ENCODE data around the gene HEMK1.

Gene HEMK1, protein sequence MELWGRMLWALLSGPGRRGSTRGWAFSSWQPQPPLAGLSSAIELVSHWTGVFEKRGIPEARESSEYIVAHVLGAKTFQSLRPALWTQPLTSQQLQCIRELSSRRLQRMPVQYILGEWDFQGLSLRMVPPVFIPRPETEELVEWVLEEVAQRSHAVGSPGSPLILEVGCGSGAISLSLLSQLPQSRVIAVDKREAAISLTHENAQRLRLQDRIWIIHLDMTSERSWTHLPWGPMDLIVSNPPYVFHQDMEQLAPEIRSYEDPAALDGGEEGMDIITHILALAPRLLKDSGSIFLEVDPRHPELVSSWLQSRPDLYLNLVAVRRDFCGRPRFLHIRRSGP

DNA sequence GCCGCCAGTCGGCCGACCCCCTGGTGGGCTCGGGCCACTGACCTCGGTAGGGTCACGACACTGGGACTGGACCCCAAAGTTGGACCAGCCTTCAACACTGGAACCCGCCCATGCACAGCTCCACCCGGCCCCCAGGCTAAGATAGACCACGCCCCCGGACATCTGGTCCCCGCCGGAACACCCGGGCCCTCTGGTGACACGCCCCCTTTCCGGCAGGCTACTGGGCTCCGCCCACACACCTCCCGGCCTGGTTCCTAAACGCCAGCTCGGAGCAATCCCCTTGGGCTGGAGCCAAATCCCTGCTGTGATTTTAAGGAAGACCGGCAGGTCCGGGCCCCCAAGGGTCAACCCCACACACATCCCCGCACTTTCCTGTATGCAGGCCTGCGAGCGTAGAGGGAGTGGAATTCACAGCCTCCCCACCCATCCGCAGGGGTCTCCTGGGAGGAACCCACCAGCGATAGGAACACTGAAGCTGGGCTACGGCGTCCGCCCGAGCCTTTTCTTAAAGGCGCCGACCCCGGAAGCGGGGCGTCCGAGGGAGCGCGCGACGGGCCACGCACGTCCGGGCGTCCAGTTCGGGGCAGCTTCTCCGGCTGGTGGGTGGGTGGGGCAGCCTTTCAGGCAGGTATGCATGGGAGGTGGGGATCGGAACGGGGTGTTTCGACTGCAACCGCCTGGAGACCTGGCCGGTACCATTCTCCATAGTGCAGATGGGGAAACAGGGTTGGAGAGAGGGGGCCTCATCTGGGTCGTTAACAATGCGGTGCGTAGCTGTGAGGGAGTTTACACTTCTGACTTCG is at the start of gene HEMK1:
Gene HEMK1, plus strand, starts transcription at position 576 of the 803 bp plus-strand sequence. CDS start 1,583 bp downstream, outside the sequence.
- DNase-seq = peak; percentile 97

DNA sequence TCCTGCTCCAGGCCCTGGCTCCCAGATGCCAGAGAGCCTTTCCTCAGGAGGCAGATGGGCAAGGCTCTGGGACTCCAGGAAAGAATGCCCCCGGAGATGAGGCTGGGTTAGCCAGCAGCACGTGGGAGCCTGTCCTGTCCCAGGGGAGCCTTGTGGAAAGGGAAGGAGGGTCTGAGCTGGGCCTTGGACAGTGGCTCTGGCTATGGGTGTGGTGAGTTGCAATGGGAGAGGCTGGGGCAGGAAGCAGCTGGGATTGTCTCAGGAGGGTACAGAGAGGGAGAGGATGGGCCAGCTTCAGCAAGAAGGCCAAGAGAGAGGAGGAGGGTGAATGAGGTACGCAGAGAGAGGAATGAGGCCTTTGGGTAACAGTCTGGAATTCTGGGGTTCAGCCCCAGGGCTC is 48.5 kb upstream of the HEMK1 start:
- DNase-seq = no peak

DNA sequence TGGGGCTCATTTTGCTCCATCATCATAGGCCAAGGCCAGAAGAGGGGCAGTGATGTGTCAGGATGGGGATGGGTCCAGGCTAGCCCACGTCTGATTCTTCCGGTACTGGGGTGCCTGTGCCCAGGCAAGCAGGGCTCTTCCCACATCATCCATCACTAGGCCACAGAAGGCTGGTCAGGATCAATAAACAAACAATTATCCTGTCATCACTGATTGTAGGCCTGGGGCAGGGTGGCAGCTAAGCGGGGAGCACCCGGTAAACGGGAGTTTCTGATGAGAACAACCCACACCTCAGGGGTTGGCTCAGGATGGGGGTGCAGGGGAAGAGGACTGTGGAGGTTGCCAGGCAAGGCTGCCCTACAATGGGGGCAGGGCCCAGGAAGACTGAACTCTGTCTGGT is 47.8 kb upstream of the HEMK1 start:
- DNase-seq = no peak

DNA sequence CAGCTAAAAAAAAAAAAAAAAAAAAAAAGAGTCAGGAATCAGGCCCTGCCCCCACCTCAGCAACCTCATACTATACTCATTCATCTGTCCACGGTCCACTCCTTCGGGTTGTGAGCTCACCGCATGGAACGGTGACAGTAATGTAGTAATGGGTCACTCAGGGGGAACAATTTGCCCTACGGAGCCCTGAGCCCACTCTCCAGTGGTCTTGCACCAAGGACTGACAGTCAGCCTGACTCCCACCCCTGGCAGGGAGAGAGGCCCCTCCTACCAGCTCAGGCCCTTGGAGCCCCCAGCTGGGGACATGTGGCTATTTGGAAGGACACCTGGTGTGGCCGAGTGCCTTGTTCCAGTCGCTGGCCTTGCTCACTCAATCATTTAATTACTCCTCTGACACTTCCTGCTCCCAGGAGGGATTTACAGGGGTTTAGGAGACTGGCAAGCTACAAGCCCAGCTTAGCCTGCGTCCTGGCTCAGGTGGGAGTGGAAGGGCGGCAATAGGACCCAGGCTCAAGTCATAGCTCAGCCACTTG is 46.0 kb upstream of the HEMK1 start:
- DNase-seq = no peak

DNA sequence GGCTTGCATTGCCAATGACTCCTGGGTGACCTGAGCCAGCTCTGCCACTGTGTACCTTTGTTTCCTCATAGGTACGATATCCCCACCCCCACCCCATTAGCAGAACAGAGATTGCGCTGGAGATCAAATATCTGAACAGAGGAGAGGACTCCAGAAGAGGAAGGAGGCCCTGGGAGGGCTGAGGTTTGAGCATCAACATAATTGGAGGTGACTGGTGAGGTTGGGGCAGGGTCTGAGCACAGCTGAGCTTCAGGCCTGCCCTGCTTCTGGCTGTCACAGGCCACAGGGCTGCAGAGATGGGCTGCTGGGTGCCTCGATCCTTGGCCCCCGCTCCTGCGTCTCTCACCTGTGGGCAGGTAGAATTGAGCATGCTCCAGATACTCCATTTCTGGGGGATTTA is 44.6 kb upstream of the HEMK1 start:
- DNase-seq = no peak

DNA sequence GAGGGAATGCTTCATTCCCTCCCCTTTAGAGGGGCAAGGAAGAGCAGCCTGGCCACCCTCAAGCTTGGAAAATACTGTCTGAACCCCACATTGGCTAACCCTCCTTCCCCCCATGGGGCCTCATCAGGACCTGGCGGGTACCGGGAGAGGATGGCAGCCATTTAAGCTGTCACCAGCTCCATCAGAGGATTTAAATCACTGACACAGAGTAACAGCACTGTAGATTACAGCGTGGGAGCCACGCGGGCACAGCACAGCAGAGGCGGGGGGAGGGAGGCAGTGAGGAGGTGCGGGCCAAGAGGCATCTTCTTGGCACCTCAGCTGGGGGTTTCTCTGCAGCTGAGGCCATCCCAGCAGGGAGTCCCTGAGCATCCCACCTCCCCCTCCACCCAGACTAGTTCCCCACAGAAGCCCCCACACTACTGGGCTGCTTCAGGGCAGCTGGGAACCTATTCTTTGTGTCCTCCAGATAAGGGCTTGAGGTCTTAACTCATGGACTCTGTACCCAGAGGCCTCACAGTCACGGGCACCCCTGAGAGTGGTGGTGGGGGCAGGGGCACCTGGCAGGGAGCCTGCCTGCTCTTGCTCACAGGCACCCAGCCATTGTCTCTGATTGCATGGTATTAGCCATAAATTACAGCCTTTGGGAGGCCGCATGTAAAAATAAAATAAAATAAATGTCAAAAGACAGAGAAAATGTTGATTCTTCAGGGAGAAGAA is 44.0 kb upstream of the HEMK1 start:
- no peak for DNase-seq

DNA sequence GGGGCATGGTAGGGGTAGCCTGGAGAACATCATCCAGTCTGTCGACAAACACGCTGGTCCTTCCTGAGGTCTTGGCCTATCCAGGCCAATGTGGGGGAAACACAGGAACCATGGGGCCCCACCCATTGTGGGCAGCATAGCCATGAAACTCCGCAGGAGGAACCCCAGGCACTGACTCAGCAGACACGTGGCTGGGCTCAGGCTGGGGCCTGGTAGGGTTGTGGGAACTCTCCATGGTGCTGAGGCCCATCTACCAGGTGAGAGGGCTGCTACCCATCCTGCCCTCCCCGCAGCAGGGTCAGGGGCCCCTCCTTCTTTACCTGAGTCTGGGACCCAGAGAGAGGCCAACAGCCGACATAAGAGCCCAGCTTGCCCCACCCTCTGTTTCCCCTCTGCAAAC is 43.3 kb upstream of the HEMK1 start:
- no peak for DNase-seq

DNA sequence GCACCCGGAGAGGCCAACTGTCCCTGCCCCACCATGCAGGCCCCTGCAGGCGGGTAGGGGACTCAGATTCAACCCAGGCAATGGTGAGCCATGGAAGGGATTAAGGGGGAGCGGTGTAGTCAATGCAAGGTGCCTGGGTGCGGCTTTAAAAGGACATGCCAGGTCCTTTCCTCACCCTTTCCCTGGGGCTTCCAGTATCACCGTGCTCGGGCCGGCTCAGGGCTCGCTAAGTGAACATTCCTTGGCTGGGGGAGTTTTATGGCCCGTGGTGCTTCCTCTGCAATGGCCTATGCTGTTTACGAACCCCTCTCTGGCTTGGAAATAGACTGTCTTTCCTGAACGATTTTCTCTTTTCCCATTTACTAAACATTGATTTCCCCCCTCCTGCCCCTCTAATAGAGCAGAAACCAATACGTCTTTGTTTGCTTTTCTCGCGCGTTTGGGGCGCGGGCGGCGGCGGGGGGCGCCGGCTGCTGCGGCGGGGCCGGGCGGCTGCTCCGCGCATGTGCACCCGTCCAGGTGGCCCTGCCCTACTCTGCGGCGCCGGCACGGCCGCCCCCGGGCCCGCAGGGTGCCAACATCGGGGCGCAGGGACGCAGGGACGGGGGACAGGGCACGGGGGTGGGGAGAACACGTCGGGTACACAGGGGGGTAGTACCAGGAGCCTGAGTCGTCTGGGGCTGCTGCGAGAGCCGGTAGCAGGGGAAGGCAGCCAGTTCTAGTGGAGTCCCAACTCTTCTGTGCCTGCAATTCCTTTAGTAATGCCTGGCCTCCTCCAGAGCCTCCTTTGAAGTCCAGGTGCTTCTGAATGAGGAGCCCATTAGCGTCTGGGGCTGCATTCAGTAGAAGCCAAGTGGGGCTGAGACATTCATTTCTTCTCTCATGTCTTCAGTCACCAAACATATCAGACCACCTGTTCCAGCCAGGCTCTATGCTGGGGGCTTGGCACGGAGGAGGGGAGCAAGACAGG is 39.0 kb upstream of the HEMK1 start:
- no peak for DNase-seq

DNA sequence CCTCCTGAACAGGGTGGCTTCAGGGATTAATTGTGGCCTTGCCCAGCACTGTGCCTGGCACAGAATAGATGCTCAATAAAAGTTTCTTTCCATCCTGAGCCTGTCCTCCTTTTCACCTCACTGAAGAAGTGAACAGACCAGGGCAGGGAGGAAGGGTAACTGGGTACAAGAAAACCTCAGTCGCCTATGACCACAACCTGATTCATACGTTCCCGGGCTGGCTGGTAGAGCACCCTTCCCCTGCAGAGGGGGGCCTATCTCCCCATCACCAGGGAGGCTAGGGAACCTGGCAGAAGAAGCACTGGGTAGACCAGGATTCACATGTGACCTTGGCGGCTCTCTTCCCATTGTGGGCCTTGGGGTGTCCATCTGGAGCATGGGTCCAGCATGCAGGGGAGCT is 38.1 kb upstream of the HEMK1 start:
- no peak for DNase-seq

DNA sequence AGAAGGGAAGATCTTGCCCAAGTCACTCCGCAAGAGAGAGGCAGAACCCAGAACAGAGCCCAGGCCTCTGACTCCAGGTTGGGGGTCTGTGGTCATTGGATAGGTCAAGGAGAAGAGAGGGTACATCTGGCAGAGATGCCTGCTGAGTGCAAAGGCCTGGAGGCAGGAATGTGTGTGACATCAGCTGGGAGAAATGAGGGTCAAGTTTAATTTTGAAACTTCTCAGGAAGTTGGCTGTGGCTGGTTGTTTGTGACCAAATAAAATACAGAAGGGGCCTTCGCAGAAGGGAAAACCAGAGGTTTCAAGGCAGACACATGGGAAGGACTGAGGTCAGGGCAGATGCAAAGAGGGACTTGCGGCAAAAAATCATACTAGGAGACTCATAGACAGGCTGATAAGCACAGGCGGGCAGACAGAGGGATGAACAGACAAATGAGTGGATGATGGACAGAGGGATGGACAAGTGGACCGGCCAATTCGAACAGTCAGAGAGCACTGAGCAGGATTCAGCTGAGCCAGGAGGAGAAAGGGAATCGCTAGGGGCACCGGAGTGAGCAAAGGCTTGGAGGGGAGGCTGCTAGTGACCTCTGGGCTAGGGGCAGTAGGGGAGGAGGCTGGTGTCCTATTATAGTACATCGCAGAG is 37.1 kb upstream of the HEMK1 start:
- DNase-seq = no peak

DNA sequence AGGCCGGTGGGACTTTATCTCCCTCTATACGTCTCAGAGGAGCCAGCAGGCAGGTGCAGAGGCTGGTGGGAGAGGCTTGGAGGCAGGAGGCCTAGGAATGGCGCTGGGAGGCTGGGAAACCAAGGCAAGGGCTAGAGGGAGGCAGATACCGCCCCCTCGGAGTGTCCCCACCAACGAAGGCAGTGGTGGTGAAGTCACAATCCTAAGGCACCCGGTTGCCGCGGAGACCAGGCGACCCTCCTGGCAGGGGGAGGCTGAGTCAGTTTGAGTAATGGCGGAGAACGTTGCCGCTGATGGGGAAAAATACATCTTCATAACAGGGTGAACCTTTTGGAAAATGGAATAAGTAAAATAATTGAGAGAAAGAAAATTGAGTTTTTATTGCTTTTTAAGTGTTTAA is 36.0 kb upstream of the HEMK1 start:
- DNase-seq = no peak

DNA sequence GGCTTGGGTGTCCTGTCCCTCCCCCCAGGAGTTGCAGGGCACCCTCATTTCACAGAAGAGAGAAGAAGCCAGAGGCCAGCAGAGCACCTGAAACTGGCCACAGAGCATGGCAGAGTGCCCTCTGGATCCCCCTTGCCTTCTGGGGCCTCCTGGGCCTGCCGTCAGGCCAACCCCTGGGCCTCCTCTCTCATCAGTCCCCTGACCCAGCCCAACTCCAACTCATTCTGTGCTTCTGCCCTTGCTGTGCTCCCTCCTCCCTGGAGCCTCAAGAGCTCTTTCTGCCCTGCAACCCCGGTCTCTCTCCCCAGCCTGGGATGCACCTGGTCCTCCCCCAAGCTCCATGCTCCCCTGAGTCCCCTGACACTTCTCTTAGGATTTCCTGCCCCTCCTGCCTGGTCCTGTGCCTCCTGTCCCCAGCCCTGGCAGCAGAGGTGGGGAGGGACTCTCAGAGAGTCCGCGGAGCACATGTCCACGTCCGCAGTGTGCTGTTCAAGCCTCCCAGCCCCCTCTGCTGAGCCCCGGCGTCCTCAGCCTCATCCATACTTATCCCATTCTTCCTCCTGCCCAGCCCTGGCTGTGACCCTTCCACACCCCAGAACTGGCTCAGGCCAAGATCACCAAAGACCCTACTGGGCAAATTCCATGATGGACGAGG is 35.4 kb upstream of the HEMK1 start:
- no peak for DNase-seq

DNA sequence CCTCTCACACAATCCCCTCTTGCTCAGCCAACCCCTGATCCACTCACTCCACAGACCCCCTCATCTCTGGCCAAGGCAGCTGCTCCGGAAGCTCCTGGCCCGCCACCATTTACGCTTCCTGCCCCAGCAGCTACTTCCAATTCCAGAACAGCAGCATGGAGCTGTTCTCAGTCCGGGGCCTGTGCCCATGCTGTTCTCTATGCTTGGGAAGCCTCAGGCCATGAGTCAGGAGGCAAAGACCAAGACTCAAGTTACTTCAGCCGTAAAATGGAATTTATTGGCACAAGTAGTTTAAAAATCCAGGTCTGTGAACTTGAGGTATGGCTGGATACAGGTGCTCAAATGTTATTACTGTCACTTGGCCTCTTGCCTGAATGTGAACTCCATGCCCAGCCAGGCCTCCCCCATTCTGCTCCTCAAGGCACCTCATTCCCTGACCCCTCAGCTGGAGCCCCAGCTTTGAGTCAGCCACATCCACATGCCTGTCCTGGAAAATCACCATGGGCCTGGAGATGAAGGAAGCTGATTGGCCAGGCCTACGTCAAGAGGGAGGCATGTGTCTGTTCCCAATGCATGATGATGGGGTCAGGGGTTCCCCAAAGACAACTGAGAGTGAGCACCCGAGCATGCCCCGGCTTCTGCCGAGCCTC is 34.5 kb upstream of the HEMK1 start:
- no peak for DNase-seq

DNA sequence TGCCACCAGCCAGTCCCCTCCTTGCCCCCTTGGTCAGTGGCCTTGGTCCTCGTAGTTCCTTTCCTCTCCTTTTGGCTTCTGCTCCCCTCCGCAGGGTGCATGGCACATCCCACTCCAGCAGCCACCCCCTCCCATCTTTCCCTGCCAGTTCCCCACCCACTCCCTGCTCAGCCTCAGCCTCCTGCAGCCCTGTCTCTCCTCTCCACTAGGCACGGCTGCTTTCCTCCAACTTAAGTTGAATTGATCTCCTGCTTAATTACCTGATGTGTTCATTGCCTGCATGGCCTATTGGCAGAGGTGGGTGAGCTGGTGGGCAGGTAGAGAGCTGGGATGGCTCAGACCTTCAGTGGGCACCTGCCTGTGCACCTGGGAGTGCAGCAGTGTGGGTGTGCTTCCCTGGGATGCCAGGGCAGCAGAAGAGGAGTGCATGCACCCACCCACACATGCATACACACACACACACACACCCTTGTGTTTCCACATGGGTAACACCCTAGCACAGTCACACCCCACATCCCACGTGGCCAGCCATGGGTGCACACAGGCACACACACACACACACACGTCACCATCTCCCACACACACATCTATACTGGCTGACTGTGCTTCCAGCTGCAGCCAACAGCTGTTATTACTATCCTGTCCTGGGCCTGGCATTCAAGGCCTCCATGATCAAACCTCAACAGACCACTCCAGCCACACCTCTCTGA is 32.7 kb upstream of the HEMK1 start:
- DNase-seq = no peak

DNA sequence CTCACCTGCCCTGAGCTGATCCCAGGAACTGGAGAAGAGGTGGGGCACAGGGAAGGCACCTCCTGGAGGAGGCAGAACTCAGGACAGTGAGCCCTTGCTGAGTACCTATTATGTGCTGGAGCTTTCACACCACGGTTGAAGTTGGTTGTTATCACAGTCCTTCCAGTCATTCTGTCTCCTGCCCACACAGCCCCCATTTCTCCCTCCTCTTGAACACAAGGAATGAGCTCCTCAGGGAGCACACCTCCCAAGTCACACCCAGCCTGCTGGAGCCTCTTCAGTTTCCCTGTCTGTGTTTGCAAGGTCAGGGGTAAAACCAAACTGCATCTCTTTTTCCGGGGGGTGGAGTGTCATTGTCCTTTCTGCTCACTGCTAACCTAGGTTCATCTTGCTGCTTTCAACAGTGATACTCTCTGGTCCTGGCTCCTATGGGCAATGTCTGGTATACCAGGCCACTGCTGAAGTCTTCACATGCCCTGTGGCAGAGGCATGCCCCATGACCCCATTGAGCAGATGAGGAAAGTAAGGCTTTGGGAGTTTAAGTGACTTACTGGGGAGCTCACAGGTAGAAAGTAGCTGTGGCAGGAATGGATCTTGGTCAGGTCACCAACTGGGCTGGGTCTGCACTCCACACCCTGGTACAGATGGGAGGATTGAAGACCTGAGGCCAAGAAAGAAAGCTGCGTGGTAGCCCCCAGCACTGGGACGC is 31.7 kb upstream of the HEMK1 start:
- DNase-seq = no peak

DNA sequence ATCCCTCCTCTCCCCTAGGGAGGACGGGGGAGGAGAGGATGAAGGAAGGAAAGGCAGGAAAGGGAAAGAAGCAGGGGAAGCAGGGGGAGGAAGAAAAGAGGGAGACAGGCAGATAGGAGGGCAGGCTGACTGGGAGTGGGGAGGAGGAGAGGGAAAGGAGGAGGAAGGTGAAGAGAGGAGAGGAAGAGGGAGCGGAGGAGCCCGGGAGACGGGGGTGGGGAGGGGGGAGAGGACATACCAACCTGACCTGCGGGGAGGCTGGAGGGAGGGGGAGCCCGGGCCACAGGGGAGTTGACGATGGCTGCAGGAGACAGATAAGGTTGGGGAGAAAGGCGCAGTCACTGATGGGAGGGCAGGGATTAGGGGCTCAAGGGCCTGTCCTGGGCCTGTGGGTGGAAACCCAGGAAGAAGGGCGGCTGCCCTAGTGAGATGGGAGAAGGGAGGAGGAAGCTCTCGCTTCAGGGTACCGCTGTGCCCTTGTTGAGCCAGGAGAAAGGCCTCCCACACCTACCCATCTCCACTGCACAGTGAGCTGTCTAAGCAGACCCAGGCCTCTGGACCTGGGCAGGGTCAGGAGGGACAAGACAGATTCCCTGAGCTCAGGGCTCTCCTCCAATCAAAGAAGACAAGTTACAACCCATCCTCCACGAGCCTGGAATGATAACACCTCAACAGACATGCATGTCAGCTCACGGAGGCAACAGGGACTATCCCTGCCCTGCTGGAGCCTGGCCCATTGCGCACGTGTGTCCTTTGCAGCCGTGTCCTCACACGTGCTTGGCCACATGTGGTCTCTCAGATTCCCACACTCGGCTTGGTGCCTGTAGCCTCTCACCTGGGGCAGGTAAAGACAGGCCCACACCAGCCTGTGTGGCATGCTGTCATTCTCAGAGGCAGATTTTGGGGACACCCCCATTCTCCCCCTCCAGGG is 29.7 kb upstream of the HEMK1 start:
- no peak for DNase-seq

DNA sequence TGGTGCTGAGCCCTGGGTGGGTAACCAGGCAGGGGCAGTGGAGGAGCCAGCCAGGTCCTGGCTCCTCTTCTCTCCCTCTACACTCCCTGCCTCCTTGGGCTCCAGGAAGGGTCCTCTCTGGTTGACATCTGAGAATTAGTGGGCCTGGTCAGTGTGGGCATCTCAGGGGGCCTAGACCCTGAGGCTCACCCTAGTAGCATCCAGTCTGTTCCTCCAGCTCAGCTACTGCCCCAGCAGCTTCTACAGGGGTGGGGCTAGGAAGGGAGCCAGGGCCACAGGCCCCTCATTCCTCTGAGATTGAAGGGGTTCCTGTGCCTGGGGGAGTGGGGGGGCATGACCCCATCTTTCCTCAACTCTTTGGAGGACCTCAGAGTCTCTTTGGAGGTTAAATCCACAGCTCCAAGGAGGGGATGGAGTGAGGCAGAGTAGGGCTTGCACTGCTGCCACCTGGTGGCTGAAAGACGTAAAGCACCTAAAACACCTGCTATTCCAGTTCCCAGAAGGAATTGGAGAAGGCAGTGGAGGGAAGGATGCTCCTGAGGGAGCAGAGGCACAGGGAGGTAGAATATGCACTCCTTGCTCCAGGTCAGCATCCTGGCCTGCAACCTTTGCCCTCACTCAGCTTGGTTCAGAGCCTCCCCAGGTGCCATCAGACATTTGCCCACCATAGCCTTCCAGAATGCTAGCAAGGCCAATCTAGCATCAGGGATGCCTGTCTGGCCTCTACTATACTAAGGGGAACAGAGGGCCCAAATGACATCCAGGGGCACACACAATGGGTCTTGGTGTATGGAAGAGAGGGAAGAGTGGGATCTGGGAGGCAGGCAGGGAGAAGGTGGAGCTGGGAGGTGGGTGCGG is 26.9 kb upstream of the HEMK1 start:
- peak; percentile 83 for DNase-seq
